ENCODE data around the gene CGN. TPM values are rescaled to one million over a fixed set of nuclear protein-coding genes. Genes with fewer than 3 reads are reported as not detected.

Gene CGN
- total and polyA plus RNA-seq, 2 donors (not counting 3 experiments of a cell fraction or from before 2014, with no cell fraction given) = 0.32 to 0.73 TPM

DNA sequence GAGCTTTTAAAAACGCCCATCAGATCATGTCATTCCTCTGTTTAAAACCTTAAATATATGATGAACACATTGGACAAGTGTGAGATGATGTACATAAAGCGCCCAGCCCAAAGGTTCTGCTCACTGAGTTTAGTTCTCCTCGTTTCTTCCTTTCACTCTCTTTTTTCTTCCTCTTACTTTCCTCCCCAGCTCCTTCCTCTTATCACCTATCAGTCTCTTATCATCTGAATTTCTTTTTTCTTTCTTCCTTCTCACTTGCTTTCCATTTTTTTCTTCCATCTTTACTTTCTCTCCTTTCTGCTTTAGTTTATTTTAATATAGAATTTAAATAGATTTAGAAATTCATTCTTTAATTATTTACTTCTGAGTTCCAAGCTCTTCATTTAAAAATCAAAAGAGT is 34.1 kb upstream of the CGN start:
- Histone ChIP-seq H3K79me2 (ENCODE audit: control insufficient read depth, insufficient read depth, low read length) (no peaks in the 10 kb centered on the region), H3K4me3 (replicated peaks in 1 of 3; ENCODE audit: insufficient read depth in 1 of 3, low read depth in 1 of 3, low read length in 3 of 3) (no peak overlapping the region), H2AFZ (ENCODE audit: low read depth, low read length) (no peak overlapping the region), H3K27me3 (ENCODE audit: control insufficient read depth in 2 of 2, insufficient read depth in 2 of 2, low read length in 2 of 2) (no peaks in the 10 kb centered on the region), H3K9me3 (replicated peaks; ENCODE audit: control insufficient read depth, insufficient read depth, low read length) (no peaks in the 10 kb centered on the region), H3K9ac (replicated peaks; ENCODE audit: extremely low read depth, insufficient read depth, low read length) (no peak overlapping the region), H3K9me1 (replicated peaks; ENCODE audit: control insufficient read depth, extremely low read depth, insufficient read depth, low read length) (no peaks in the 10 kb centered on the region), H3K27ac (ENCODE audit: insufficient read depth, low read depth, low read length) (no peak overlapping the region), H3K4me1 (ENCODE audit: control insufficient read depth, extremely low read depth, insufficient read depth, low read length) (peaks cover 2% of the 10 kb centered on the region), H3K36me3 (ENCODE audit: control insufficient read depth in 2 of 2, extremely low read depth in 1 of 2, insufficient read depth in 2 of 2, low read length in 2 of 2) (no peaks in the 10 kb centered on the region), H4K20me1 (replicated peaks; ENCODE audit: control insufficient read depth, extremely low read depth, insufficient read depth, low read length) (no peaks in the 10 kb centered on the region), H3K4me2 (ENCODE audit: insufficient read depth, low read length) (no peak overlapping the region)
- DNase-seq (ENCODE audit: low read depth, low spot score) (no peak), FAIRE-seq (no peak)
- no TSS peak for BruUV-seq (replicated peaks)
- TF ChIP-seq EZH2 (IDR thresholded peaks at IDR 0.05; ENCODE audit: borderline replicate concordance, low read depth, low read length, severe bottlenecking) = no peak
- no peak for TF ChIP-seq GATA2 (IDR thresholded peaks at IDR 0.05; ENCODE audit: insufficient read depth, insufficient read length, low read depth, low read length)
- no peak for TF ChIP-seq FOS (IDR thresholded peaks at IDR 0.05; ENCODE audit: borderline replicate concordance, insufficient read depth, low read length)
- no peak for TF ChIP-seq POLR2AphosphoS5 (IDR thresholded peaks at IDR 0.05; ENCODE audit: insufficient read depth, low read depth, low read length)
- TF ChIP-seq MYC (IDR thresholded peaks at IDR 0.05; ENCODE audit: low read depth, low read length) = no peak
- TF ChIP-seq JUN (IDR thresholded peaks at IDR 0.05; ENCODE audit: borderline replicate concordance, insufficient read depth, insufficient read length, low read depth) = no peak
- TF ChIP-seq, protein P1, sequence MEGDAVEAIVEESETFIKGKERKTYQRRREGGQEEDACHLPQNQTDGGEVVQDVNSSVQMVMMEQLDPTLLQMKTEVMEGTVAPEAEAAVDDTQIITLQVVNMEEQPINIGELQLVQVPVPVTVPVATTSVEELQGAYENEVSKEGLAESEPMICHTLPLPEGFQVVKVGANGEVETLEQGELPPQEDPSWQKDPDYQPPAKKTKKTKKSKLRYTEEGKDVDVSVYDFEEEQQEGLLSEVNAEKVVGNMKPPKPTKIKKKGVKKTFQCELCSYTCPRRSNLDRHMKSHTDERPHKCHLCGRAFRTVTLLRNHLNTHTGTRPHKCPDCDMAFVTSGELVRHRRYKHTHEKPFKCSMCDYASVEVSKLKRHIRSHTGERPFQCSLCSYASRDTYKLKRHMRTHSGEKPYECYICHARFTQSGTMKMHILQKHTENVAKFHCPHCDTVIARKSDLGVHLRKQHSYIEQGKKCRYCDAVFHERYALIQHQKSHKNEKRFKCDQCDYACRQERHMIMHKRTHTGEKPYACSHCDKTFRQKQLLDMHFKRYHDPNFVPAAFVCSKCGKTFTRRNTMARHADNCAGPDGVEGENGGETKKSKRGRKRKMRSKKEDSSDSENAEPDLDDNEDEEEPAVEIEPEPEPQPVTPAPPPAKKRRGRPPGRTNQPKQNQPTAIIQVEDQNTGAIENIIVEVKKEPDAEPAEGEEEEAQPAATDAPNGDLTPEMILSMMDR (IDR thresholded peaks at IDR 0.05; ENCODE audit: extremely low read depth in 1 of 2, insufficient read depth in 1 of 2, low read depth in 1 of 2, low read length in 2 of 2) = no peak
- TF ChIP-seq, protein P2, sequence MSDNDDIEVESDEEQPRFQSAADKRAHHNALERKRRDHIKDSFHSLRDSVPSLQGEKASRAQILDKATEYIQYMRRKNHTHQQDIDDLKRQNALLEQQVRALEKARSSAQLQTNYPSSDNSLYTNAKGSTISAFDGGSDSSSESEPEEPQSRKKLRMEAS (IDR thresholded peaks at IDR 0.05; ENCODE audit: insufficient read depth, insufficient read length) = no peak
- TF ChIP-seq POLR2A (IDR thresholded peaks at IDR 0.05; ENCODE audit: low read depth, low read length) = no peak
- dilution Hi-C loops (cut with MboI; ENCODE audit: extremely low pct_ligation_motif_present, low sequenced_read_pairs) = no loop called here
- CTCF ChIA-PET = interaction anchor here (0.5 kb wide), 1 partner anchor 18 kb away, joined by 3 read pairs; no protein-coding TSS in a partner anchor
- POLR2A ChIA-PET = interaction anchor here (1.2 kb wide), 1 partner anchor 18 kb away, joined by 5 read pairs; the partner anchor contains the start of gene POGZ
- intact Hi-C loops (cut with micrococcal nuclease) = no loop called here
